Muscle layer of colon (tissue), 2 donors: ENCODE measurements around the gene RHOT1.

Source experiments
- H3K27ac ChIP-seq: one replicate; pipeline ENCODE4 v1.7.0; 2013; ENCODE audit warnings: low read depth, mild to moderate bottlenecking, low read length, moderate library complexity
- H3K27me3 ChIP-seq, 2 donors: one replicate each; pipeline ENCODE4 v1.7.0; 2013; ENCODE audit warnings: low read length in 2 of 2, mild to moderate bottlenecking in 2 of 2; ENCODE audit not compliant: insufficient read depth in 2 of 2, control insufficient read depth in 1 of 2
- H3K36me3 ChIP-seq: one replicate; pipeline ENCODE4 v1.7.0; 2013; ENCODE audit warnings: mild to moderate bottlenecking, low read length; ENCODE audit not compliant: insufficient read depth
- H3K4me1 ChIP-seq: one replicate; pipeline ENCODE4 v1.7.0; 2013; ENCODE audit warnings: mild to moderate bottlenecking, low read length; ENCODE audit not compliant: insufficient read depth
- H3K4me3 ChIP-seq, 2 donors: one replicate each; pipeline ENCODE4 v1.7.0; 2013; ENCODE audit warnings: low read length in 2 of 2, low read depth in 1 of 2, mild to moderate bottlenecking in 1 of 2, moderate library complexity in 1 of 2
- H3K9ac ChIP-seq: one replicate; pipeline ENCODE4 v1.7.0; 2013; ENCODE audit warnings: low read length
- H3K9me3 ChIP-seq: one replicate; pipeline ENCODE4 v1.7.0; 2013; ENCODE audit warnings: mild to moderate bottlenecking, low read length
- donor health status: abdominal sarcoma.
- donor health status: Adenocarcinoma of cecum.

RHOT1 gene

GRCh38 chr17:32274643-32275042, 132.3 kb downstream of the RHOT1 start:
- no peak overlapping the region for H3K4me3 ChIP-seq
- no peaks in the 10 kb centered on the region for H3K4me1 ChIP-seq
- H3K27ac ChIP-seq: no peak overlapping the region
- H3K9ac ChIP-seq: no peak overlapping the region
- no peaks in the 10 kb centered on the region for H3K9me3 ChIP-seq
- peaks cover 5 to 14% of the 10 kb centered on the region in 2 donors for H3K27me3 ChIP-seq
- no peaks in the 10 kb centered on the region for H3K36me3 ChIP-seq
